Ishikawa (cell line): ENCODE data around the gene U2SURP.

ENCODE experiments used
- CEBPB ChIP-seq: IDR thresholded peaks from 2 replicates; pipeline ENCODE4 v1.6.1; 2012
- CREB1 ChIP-seq: IDR thresholded peaks from 2 replicates; pipeline ENCODE4 v1.6.1; 2012; ENCODE audit warnings: low read depth
- EGR1 ChIP-seq: IDR thresholded peaks from 2 replicates; pipeline ENCODE4 v1.6.1; 2012
- EP300 ChIP-seq: IDR thresholded peaks from 2 replicates; pipeline ENCODE4 v1.6.1; 2012; ENCODE audit warnings: borderline replicate concordance
- FOXM1 ChIP-seq: IDR thresholded peaks from 2 replicates; pipeline ENCODE4 v1.6.1; 2012; ENCODE audit warnings: low read depth, borderline replicate concordance
- NFIC ChIP-seq: IDR thresholded peaks from 2 replicates; pipeline ENCODE4 v1.6.1; 2012
- RAD21 ChIP-seq: IDR thresholded peaks from 2 replicates; pipeline ENCODE4 v1.6.1; 2012; ENCODE audit warnings: low read depth
- TAF1 ChIP-seq: IDR thresholded peaks from 2 replicates; pipeline ENCODE4 v1.6.1; 2012; ENCODE audit warnings: low read depth, mild to moderate bottlenecking
- TCF12 ChIP-seq: IDR thresholded peaks from 2 replicates; pipeline ENCODE4 v1.6.1; 2012; ENCODE audit warnings: low read depth
- TEAD4 ChIP-seq: IDR thresholded peaks from 2 replicates; pipeline ENCODE4 v1.6.1; 2012
- YY1 ChIP-seq: IDR thresholded peaks from 2 replicates; pipeline ENCODE4 v1.6.1; 2012; ENCODE audit warnings: low read depth
- ZBTB7A ChIP-seq: IDR thresholded peaks from 2 replicates; pipeline ENCODE4 v1.6.1; 2012; ENCODE audit warnings: low read depth
- TF ChIP-seq, protein P1 (sequence below): IDR thresholded peaks from 2 replicates; pipeline ENCODE4 v1.6.1; 2012
- TF ChIP-seq, protein P2 (sequence below): IDR thresholded peaks from 2 replicates; pipeline ENCODE4 v1.6.1; 2012; ENCODE audit warnings: low read depth, mild to moderate bottlenecking
- TF ChIP-seq, protein P3 (sequence below): IDR thresholded peaks from 2 replicates; pipeline ENCODE4 v1.6.1; 2012

The U2SURP gene

DNA sequence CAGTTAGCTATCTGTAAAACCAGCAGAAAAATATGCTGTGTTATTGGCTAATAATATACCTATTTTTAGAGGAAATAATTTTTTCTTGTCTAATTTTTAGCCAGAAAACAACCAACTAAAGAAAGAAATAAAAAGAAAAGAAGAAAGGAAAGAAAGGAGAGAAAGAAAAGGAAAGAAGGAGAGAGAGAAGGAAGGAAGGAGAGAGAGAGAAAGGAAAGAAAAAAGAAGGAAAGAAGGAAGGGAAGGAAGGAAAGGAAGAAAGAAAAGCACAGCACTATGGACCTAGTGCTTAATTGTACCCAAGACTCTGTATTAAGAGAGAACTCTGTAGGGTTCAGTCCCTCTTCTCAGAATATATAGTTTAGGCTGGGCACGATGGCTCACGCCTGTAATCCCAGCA lies 34.6 kb upstream of the U2SURP start:
- TF ChIP-seq EP300 (no peak), ZBTB7A (no peak), FOXM1 (no peak), EGR1 (no peak), CREB1 (no peak), TAF1 (no peak), TCF12 (no peak), RAD21 (no peak), TEAD4 (no peak), YY1 (no peak)
- TF ChIP-seq, protein P1, sequence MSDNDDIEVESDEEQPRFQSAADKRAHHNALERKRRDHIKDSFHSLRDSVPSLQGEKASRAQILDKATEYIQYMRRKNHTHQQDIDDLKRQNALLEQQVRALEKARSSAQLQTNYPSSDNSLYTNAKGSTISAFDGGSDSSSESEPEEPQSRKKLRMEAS = no peak
- TF ChIP-seq, protein P2, sequence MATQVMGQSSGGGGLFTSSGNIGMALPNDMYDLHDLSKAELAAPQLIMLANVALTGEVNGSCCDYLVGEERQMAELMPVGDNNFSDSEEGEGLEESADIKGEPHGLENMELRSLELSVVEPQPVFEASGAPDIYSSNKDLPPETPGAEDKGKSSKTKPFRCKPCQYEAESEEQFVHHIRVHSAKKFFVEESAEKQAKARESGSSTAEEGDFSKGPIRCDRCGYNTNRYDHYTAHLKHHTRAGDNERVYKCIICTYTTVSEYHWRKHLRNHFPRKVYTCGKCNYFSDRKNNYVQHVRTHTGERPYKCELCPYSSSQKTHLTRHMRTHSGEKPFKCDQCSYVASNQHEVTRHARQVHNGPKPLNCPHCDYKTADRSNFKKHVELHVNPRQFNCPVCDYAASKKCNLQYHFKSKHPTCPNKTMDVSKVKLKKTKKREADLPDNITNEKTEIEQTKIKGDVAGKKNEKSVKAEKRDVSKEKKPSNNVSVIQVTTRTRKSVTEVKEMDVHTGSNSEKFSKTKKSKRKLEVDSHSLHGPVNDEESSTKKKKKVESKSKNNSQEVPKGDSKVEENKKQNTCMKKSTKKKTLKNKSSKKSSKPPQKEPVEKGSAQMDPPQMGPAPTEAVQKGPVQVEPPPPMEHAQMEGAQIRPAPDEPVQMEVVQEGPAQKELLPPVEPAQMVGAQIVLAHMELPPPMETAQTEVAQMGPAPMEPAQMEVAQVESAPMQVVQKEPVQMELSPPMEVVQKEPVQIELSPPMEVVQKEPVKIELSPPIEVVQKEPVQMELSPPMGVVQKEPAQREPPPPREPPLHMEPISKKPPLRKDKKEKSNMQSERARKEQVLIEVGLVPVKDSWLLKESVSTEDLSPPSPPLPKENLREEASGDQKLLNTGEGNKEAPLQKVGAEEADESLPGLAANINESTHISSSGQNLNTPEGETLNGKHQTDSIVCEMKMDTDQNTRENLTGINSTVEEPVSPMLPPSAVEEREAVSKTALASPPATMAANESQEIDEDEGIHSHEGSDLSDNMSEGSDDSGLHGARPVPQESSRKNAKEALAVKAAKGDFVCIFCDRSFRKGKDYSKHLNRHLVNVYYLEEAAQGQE = no peak

DNA sequence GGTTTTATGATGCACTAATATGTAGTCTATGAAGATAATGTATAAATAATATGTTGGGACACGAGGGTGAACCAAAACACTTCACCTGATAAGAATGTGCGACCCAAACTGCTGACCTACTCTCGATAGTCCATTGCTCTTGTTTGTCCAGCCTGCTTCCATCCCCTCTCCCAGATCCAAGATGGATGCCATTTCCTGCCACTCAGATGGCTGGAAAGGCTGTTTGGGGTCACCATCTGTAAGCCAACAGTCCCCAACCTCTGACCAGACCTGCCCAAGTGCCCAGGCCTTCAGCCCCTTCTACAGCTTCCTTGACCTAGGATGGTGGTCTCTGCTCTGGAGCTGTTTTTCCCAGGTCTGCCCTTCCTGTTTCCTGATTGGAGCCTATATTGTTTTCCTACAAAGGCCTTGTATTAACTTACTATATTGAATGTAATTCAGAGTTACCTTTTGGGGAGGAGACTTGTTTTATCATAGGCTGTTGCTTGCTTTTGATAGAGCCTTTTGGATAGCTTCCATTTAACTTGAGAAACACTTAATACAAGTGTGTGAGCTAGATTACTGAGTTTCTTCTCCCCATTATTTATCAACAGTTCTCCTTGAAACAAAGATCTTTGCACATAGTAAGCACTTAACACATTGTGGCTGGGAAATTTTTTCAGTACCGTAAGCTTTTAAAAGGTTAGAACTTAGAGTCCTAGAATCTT lies 32.9 kb upstream of the U2SURP start:
- TF ChIP-seq FOXM1 = no peak

DNA sequence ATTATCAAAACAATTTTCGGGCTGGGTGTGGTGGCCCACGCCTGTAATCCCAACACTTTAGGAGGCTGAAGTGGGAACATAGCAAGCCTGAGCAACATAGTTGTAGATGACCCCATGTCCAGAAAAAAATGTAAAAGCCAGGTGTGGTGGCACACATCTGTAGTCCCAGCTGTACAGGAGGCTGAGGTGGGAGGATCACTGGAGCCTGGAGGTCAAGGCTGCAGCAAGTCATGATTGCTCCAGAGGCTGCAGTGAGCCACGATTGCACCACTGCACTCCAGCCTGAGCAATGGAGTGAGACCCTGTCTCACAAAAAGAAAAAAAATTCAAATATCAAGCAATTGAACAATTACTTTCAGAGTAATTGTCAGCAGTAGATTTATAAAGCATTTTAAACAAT lies 29.9 kb upstream of the U2SURP start:
- TF ChIP-seq EGR1 (no peak), CEBPB (no peak), ZBTB7A (no peak), EP300 (no peak)

DNA sequence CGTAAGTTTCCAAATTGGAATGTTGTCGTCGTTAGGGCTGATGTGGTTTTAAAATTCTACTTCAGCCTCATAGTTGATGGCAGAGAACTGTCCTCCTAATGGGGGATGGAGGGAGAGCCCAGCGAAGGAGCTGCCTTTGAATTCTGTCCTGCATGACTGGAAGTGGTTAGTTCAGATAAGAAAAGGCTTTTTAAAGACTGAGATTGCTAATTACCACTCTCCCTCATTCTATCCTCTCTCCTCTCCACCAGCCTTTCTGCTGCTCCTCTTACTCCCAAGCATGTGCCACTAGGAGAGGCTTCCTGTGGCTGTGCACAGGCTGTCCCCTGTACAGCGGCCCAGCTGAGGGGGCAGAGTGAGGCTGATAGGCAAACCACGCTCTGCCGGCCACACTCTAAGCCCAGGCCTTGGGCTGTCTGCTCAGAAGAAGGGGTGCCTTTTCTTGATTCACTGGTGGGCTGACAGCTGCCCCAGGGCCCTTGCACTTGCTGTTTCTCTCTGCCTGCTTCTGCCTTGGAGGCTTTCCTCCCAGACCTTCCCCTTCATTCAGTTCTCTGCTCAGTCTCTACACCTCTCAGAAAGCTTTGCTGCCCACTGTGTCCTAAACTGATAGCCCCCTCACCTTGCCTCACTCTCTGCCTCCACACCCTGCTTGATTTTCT lies 29.1 kb upstream of the U2SURP start:
- TF ChIP-seq, protein P3, sequence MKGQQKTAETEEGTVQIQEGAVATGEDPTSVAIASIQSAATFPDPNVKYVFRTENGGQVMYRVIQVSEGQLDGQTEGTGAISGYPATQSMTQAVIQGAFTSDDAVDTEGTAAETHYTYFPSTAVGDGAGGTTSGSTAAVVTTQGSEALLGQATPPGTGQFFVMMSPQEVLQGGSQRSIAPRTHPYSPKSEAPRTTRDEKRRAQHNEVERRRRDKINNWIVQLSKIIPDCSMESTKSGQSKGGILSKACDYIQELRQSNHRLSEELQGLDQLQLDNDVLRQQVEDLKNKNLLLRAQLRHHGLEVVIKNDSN = no peak
- no peak for TF ChIP-seq NFIC

DNA sequence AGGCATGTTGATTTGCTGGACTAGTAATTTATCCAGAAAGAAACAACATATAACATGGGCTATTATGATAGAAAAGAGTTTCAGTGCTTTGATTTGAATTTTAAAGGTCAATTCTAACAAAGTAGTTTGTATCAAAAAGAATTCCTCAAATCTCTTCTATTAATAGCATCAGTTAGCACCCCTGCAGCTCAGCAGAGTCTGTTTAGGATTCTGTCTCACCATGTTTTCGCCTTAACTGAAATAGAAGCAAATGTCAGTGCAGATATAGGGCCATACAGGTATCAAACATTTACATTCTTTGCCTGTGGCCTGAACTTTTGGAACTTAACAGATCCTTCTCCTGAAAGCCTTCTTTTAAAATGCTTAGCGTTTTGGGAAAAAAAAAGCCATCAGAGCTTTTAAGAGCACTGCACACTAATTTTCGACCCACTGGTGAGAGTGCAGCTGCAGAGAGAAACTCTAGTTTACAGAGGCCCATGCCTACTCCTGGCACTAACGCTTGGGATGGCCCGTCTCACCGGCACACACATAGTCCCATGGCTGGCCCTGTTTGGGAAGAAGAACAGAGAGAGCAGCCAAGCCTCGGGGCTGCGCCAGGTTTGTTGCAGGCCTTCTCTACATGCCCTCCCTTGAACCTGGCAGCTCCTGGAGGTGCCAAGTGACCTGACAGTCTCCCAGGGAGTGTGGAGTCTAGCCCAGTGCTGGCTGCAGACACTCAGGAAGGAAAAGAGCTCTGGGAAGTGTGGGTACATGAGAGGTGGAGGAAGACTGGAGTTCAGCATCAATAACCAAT lies 28.0 kb upstream of the U2SURP start:
- TF ChIP-seq, protein P3 = no peak
- TF ChIP-seq, protein P1 = no peak
- no peak for TF ChIP-seq ZBTB7A
- TF ChIP-seq, protein P2 = no peak
- no peak for TF ChIP-seq EGR1
- TF ChIP-seq FOXM1 = no peak
- no peak for TF ChIP-seq TCF12
- TF ChIP-seq EP300 = no peak
- no peak for TF ChIP-seq RAD21
- no peak for TF ChIP-seq TEAD4
- TF ChIP-seq NFIC = no peak
- TF ChIP-seq CEBPB = no peak

DNA sequence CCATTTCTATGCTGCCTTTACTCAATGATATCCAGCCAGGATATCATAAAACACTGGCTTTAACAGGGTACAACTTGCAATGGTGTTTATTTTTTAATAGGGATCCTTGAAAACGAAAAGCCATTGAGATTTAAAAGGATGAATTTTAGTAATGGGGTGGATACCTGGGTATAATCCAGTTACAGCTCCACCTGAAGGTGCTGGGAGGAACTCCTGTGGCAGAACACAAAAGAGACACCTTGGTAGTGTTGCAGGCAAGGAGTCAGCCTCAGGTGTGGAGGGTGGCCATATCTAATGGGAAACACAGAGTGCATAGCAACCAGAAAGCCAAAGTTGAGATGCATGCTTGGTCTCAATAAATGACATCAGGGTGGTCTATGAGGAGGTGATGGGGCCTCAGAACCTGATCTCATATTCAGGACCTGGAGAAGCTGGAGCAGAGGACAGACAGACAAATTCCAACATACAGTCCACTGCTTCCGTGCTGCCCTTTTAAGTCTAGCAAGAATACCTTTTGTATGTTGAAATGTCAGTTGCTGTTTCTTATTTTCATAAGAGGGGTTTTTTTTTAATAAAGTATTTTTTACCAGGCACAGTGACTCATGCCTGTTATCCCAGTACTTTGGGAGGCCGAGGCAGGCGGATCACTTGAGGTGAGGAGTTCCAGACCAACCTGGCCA lies 25.9 kb upstream of the U2SURP start:
- no peak for TF ChIP-seq CEBPB
- TF ChIP-seq, protein P3 = no peak
- no peak for TF ChIP-seq YY1
- TF ChIP-seq ZBTB7A = no peak
- no peak for TF ChIP-seq NFIC
